ENCODE measurements around the gene HCN1. TPM values are rescaled to one million over a fixed set of nuclear protein-coding genes. Genes with fewer than 3 reads are reported as not detected.
"Not testable (repeated sequence)": the region's sequence is repeated elsewhere in the genome, so short reads cannot be mapped to it uniquely, and the experiment has no call there.

HCN1 gene
- total RNA-seq, 4 donors from 2014 or later = not detected

DNA sequence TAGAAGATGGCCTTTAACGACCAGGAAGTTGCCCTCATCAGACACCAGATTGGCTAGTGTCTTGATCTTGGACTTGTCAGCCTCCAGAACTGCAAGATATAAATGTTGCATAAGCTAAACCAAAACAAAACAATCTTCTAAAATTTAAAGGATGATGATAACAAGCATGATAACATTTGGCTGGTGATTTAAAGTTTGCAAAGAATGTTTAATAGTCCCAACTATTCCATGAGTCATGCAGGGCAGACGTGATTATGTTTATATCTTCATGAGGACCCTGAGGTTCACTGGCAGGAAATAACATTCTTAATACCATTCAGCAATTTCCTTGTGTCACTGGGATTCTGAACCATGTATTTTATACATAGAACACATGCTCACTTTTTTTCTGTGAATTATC is 319.8 kb downstream of the HCN1 start:
- TF ChIP-seq, protein P1, sequence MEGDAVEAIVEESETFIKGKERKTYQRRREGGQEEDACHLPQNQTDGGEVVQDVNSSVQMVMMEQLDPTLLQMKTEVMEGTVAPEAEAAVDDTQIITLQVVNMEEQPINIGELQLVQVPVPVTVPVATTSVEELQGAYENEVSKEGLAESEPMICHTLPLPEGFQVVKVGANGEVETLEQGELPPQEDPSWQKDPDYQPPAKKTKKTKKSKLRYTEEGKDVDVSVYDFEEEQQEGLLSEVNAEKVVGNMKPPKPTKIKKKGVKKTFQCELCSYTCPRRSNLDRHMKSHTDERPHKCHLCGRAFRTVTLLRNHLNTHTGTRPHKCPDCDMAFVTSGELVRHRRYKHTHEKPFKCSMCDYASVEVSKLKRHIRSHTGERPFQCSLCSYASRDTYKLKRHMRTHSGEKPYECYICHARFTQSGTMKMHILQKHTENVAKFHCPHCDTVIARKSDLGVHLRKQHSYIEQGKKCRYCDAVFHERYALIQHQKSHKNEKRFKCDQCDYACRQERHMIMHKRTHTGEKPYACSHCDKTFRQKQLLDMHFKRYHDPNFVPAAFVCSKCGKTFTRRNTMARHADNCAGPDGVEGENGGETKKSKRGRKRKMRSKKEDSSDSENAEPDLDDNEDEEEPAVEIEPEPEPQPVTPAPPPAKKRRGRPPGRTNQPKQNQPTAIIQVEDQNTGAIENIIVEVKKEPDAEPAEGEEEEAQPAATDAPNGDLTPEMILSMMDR (IDR thresholded peaks at IDR 0.05) = no peak
- TF ChIP-seq POLR2A (IDR thresholded peaks at IDR 0.05) = no peak
- no peaks in the 10 kb centered on the region for H3K27me3 ChIP-seq
- H3K4me1 ChIP-seq = no peaks in the 10 kb centered on the region
- H3K4me3 ChIP-seq = no peak overlapping the region
- H3K36me3 ChIP-seq = no peaks in the 10 kb centered on the region
- H3K27ac ChIP-seq = no peak overlapping the region
- no peak for DNase-seq
- no peaks in the 10 kb centered on the region for H3K9me3 ChIP-seq

DNA sequence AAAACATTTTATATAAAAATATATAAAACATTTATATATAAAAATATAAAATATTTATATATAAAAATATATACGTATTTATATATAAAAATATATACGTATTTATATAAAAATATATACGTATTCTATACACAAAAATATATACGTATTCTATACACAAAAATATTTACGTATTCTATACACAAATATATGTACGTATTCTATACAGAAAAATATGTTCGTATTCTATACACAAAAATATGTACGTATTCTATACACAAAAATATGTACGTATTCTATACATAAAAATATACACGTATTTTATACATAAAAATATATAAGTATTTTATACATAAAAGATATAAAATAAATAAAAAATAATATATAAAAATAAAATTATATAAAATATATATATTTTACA is 323.6 kb downstream of the HCN1 start:
- H3K4me1 ChIP-seq = no peaks in the 10 kb centered on the region
- DNase-seq = no peak
- H3K4me3 ChIP-seq = no peak overlapping the region
- H3K27ac ChIP-seq = no peak overlapping the region
- H3K9me3 ChIP-seq = no peaks in the 10 kb centered on the region
- H3K36me3 ChIP-seq = no peaks in the 10 kb centered on the region
- H3K27me3 ChIP-seq = no peaks in the 10 kb centered on the region
- TF ChIP-seq POLR2A (IDR thresholded peaks at IDR 0.05) = no peak
- TF ChIP-seq, protein P1 (IDR thresholded peaks at IDR 0.05) = no peak

DNA sequence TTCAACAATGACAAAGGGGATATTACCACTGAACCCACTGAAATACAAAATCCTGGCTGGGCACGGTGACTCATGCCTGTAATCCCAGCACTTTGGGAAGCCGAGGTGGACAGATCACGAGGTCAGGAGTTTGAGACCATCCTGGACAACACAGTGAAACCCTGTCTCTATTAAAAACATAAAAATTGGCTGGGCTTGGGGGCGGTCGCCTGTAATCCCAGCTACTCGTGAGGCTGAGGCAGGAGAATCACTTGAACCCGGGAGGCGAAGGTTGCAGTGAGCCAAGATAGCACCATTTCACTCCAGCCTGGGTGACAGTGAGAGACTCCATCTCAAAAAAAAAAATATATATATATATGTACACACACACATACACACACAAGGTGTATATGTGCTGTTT is 324.8 kb downstream of the HCN1 start:
- not testable (repeated sequence) for H3K4me1 ChIP-seq, H3K36me3 ChIP-seq, DNase-seq, H3K9me3 ChIP-seq, H3K4me3 ChIP-seq, H3K27ac ChIP-seq, H3K27me3 ChIP-seq

DNA sequence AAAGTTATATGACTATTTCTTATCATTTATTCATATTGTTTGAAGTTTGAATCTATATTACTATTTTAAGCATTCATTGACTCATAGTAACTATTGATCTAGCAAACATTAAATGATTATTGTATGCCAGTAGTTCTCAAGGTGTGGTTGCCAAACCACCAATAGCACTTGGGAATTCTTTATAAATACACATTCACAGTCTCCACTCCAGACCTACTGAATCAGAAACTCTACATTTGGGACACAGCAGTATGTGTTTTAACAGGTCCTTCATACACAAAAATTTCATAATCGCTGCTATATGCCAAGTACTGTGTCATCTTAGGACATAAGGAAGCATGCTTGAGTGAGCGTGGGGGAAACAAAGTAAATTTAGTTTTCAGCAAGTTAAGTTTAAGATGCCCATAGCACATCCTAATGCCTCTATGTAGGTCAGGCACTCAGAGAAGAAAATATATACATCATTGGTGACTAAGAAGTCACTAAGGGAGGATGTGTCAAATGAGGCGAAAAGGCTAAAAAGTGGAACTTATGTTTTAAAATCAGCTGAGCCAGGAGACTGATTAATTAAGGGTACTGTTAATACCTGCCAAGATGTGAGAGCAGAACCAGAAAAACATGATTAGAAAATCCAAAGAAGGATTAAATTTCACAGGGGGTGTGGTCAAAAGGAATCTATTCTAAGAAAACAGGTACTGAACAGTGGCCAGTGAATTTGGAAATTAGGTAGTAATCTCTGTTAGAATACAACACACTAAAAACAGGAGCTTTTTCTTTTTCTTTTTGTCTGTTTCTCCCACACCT is 340.8 kb downstream of the HCN1 start:
- Histone ChIP-seq H3K36me3 (no peaks in the 10 kb centered on the region), H3K27ac (no peak overlapping the region), H3K9me3 (no peaks in the 10 kb centered on the region), H3K27me3 (no peaks in the 10 kb centered on the region), H3K4me3 (no peak overlapping the region), H3K4me1 (no peaks in the 10 kb centered on the region)
- no peak for TF ChIP-seq POLR2A (IDR thresholded peaks at IDR 0.05)
- TF ChIP-seq, protein P1 (IDR thresholded peaks at IDR 0.05) = no peak
- no peak for DNase-seq

DNA sequence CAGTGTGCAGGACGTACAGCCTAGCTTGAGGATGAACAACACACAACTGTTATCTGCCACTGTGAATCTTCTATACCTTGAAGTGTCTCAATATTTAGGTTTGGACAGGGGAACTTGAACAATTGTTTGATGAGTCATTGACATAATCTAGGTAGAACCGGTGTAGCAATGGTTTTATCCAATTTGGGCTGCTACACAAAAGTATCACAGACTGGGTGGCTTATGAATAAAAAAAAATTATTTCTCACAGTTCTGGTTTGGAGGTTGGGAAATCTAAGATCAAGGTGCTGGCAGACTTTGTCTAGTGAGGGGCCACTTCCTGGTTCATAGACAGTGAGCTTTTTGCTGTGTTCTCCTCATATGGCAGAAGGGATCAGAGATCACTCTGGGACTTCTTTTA is 359.7 kb downstream of the HCN1 start:
- Histone ChIP-seq H3K9me3 (no peaks in the 10 kb centered on the region), H3K27me3 (no peaks in the 10 kb centered on the region), H3K36me3 (no peaks in the 10 kb centered on the region), H3K27ac (no peak overlapping the region), H3K4me1 (no peaks in the 10 kb centered on the region), H3K4me3 (no peak overlapping the region)
- TF ChIP-seq, protein P1 (IDR thresholded peaks at IDR 0.05) = no peak
- TF ChIP-seq POLR2A (IDR thresholded peaks at IDR 0.05) = no peak
- no peak for DNase-seq

DNA sequence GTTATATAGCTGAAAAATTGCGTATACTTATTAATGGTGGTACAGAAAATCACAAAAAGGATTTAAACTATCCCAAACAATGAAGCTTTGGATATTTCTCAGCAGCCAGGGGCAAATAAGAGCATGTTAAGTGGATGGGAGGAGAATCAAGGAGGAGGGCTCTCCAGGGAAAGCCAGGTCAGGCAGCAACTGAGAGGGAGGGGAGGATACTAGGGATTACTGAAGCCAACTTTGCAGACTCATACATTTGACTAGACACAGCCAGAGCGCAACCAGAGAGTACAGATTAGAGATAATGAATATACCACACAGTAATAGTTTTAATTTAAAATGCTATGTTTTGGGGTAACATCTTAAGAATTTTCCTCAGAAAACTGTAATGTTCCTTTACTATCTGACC is 360.2 kb downstream of the HCN1 start:
- Histone ChIP-seq H3K4me1 (no peaks in the 10 kb centered on the region), H3K27me3 (no peaks in the 10 kb centered on the region), H3K4me3 (no peak overlapping the region), H3K36me3 (no peaks in the 10 kb centered on the region), H3K27ac (no peak overlapping the region), H3K9me3 (no peaks in the 10 kb centered on the region)
- no peak for DNase-seq
- TF ChIP-seq, protein P1 (IDR thresholded peaks at IDR 0.05) = no peak
- no peak for TF ChIP-seq POLR2A (IDR thresholded peaks at IDR 0.05)
